ENCODE results near the gene GSG1L.

DNA sequence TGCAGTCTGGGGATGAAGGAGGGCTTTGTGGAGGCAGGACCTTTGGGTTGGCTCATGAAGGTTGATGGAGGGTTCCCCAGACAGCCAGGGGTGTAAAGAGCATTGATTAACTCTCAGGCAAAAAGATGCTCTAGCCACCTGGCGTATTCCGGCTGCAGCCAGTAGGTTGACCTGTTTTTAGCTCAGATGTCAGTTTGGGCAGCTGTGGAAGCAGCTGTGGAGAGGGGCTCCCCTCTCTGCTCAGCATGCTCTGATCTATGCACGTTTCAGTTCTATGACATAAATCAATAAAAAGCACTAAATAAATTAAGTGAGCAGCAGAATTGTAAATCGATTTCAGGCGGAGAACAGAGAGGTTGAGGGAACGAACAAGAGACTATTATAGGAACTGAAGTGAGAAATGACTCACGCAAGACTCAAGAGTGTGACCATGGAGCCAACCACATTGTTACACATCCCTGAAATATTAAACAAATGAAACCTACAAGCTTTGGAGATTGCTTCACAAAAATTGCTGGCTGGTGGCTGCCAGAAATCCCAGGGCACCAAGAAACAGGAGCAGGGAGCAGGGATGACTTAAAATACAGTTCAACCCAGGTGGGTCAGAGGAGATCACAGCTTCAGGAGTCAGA, 111.9 kb downstream of the GSG1L start:
- no peak for TF ChIP-seq RAD21 (CRISPR knock-in tag; conservative IDR thresholded peaks at IDR 0.05 in 1 of 2, IDR thresholded peaks at IDR 0.05 in 1 of 2)
- TF ChIP-seq, protein P1, sequence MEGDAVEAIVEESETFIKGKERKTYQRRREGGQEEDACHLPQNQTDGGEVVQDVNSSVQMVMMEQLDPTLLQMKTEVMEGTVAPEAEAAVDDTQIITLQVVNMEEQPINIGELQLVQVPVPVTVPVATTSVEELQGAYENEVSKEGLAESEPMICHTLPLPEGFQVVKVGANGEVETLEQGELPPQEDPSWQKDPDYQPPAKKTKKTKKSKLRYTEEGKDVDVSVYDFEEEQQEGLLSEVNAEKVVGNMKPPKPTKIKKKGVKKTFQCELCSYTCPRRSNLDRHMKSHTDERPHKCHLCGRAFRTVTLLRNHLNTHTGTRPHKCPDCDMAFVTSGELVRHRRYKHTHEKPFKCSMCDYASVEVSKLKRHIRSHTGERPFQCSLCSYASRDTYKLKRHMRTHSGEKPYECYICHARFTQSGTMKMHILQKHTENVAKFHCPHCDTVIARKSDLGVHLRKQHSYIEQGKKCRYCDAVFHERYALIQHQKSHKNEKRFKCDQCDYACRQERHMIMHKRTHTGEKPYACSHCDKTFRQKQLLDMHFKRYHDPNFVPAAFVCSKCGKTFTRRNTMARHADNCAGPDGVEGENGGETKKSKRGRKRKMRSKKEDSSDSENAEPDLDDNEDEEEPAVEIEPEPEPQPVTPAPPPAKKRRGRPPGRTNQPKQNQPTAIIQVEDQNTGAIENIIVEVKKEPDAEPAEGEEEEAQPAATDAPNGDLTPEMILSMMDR (IDR thresholded peaks at IDR 0.05 in 2 of 3, conservative IDR thresholded peaks at IDR 0.05 in 1 of 3; ENCODE audit: insufficient read depth in 2 of 3, low read depth in 1 of 3, low read length in 3 of 3): no peak
- TF ChIP-seq SRSF9 (IDR thresholded peaks at IDR 0.05; ENCODE audit: borderline replicate concordance, low read depth, low read length): no peak
- TF ChIP-seq ZNF584 (CRISPR knock-in tag; IDR thresholded peaks at IDR 0.05; ENCODE audit: low read depth): no peak
- TF ChIP-seq POLR2A (conservative IDR thresholded peaks at IDR 0.05): no peak
- TF ChIP-seq EGR1 (conservative IDR thresholded peaks at IDR 0.05): no peak

Measured in K562 (cell line).